SU-DHL-6 (cell line): Measurements from ENCODE around the gene SOCS3.

Experiments used
- CTCF ChIP-seq: fragments of 200-600 bp; sonication (generic); IDR thresholded peaks from one replicate; pipeline ENCODE4 v1.5.1; 2017; ENCODE audit warnings: antibody characterized with exemption, mild to moderate bottlenecking, low read length, moderate library complexity; ENCODE audit not compliant: insufficient read depth, poor library complexity, severe bottlenecking
- EZH2phosphoT487 ChIP-seq: fragments of 200-600 bp; sonication (generic), shearing (Covaris generic); conservative IDR thresholded peaks from 2 replicates; pipeline ENCODE4 v1.6.1; 2018; ENCODE audit warnings: mild to moderate bottlenecking, antibody characterized with exemption, low read length, moderate library complexity, mixed read lengths

- TF ChIP-seq EZH2phosphoT487 (no peak), CTCF (no peak)
Measured at GRCh38 chr17:78387977-78388941, 28.4 kb upstream of the SOCS3 start.
